ENCODE measurements around the gene SDSL.

SDSL gene

DNA sequence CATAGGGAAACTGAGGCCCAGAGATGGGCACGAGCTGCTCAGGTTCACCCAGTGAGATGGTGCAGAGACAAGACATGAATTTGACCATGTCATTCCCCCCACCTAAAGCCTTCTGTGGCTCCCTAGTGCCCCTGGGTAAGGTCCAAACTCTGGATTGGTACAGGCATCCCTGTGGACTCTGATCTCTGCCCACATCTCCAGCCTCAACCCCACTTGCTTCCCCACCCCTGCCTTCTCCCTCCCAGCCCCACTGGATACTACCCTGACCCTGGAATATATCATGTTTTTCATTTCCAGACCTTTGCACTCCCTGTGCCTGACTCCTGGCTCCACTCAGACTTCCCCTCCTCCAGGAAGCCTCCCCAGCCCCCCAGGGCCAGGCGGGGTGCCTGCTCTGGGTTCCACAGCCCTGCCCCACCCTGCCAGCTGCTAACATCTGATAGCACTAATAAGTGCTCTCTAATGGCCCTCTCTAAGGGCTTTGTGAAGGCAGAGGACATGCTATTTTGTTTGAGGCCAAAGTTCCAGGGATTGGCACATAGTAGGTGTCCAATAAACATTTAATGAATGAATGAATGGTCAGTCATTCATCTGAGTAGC is 1.1 kb upstream of the SDSL start:
- DNase-seq (ENCODE audit: low spot score) = no peak

DNA sequence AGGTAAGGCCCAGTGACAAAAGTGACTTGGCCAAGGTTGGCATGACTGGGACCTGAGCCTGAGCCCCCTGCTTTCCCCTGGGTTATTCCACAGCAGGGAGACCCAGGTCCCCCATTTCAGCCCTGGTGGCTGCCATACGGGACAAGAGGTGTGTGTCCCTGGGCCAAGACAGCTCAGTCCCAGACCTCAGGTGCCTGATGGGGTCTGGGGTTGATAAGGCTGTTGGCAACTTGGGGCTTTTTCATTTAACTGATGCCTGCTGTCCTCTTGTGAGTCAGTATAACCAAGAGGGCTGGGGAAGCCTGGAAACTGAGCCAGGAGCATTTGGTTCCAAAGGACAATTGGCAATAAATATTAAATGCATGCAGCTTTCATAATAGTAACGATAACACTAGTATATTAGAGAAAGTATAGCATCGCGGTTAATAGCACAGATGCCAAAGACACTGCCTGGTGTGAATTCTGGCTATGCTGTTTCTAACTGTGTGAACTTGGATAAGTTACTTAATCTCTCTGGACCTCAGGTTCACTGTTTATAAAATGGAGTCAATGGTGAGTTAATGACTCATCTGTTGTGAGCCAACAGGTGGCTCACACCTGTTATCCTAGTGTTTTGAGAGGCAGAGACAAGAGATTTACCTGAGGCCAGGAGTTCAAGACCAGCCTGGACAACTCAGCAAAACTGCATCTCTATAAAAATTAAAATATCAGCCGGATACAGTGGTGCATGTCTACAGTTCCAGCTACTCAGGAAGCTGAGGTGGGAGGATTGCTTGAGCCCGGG is 898 bp downstream of the SDSL start:
- DNase-seq (ENCODE audit: low spot score) = no peak

DNA sequence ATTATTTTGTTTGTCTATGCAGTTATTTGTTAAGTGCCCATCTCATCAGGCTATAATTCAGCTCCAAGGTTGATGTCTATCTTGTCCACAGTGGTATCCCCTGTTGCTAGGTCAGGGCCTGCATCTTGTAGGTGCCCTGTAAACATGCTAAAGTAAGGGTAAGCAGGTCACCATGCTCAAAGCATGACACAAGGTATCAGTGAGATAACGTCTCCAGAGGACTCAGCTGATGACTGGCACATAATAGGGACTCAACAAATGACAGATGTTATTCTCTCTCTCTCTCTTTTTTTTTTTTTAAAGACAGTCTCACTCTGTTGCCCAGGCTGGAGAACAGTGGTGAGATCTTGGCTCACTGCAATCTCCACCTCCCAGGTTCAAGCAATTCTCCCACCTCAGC is 2.3 kb downstream of the SDSL start:
- no peak for DNase-seq (ENCODE audit: low spot score)

DNA sequence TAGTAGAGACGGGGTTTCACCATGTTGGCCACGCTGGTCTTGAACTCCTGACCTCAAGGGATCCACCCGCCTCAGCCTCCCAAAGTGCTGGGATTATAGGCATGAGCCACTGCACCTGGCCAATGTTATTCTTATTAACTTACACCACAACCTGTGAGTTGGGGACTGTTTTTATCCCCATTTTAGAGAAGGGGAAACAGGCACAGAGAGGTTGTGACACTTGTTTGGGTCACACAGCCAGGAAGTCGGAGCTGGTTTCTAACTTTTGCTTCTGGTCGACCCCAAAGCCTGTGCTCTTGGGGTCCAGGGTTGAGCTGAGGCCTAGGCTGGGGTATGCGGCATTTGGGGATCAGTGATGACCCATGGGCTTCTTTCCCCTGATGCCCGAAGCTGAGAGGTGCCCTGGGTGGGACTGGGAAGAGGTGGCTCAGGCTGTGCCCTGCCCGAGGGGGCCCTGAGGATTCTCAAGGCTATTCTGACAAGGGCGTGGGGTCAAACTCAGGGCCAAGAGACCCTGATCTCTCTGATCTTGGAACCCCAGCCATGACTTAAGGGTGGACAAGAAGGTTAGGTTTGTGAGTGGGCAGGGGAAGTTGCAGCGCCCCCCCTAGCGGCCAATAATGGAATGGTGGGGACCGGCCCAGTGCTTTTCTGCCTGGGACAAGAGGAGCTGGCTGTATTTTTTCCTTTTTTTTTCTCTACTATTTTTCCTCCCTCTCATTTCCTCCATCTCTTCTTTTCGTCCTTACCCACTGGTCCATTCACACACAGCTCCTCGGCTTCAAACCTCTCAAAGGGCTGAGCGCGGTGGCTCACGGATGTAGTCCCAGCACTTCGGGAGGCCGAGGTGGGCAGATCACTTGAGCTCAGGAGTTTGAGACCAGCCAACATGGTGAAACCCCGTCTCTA is 3.0 kb downstream of the SDSL start:
- DNase-seq (ENCODE audit: low spot score) = peak; percentile 74

DNA sequence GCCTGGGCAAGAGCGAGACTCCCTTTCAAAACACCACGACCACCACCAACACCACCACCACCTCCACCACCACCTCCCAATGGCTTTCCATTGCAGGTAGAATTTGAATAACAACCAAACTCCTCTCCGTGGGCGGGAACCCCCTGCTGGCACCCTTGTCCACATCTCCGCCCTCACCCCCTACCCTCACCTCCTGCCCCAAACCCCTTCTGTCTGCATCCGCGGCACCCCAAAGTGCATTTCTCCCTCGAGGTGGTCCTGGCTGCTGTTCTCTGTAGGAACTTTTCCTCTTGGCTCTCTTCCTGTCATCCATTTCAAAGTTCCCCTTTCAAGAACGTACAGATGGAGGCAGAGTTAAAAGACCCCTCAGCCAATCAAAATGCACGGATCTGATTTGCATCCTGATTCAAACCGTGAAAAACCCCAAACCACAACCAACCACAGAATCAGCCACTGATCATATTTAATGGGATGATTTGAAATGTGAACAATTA is 3.8 kb downstream of the SDSL start:
- DNase-seq (ENCODE audit: low spot score) = no peak

DNA sequence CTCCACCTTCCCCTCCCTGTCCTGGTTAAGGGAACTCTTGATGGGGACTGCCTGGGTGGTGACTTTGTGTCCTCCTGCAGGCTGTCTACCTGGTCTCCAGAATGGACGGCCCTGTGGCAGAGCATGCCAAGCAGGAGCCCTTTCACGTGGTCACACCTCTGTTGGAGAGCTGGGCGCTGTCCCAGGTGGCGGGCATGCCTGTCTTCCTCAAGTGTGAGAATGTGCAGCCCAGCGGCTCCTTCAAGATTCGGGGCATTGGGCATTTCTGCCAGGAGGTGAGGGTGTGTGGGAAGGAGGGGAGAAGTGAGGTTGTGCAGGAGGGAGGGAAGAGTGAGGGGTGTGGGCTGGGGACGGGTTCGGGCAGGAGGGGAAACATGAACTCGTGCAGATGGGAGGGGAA is 5.7 kb downstream of the SDSL start:
- no peak for DNase-seq (ENCODE audit: low spot score)

DNA sequence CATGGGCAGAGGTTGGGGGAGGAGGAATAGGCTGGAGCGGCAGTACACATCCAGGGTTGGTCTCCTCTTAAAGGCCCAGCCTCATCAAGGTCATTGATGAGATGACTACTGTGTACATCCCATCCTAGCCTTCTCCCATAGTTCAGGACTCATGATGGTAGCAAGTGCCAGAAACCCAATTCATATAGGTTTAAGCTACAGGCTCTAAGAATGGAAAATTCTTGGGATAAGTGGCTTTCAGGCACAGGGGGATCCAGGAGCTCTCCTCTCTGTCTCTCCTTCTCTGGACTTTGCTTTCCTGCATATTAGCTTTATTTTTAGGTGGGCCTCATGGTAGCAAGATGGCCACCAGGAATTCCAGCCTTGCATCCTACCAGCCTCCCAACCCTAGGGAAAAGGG is 6.3 kb downstream of the SDSL start:
- no peak for DNase-seq (ENCODE audit: low spot score)

DNA sequence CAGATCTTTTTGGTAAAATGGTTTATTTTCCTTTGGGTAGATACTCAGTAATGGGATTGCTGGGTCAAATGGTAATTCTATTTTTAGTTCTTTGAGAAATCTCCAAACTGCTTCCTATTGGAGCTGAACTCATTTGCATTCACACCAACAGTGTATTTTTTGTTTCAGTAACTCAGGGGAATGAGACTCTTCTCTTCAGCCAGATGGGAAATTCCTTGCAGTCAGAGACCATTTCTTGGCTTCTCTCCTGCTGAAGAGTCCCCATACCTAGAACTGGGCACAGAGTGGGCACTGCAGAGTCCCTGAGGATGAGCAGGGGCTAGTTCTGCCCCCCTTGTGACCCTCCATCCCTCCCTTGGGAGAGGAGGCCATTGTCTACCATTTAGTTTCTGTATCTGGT is 10.8 kb downstream of the SDSL start:
- no peak for DNase-seq (ENCODE audit: low spot score)

DNA sequence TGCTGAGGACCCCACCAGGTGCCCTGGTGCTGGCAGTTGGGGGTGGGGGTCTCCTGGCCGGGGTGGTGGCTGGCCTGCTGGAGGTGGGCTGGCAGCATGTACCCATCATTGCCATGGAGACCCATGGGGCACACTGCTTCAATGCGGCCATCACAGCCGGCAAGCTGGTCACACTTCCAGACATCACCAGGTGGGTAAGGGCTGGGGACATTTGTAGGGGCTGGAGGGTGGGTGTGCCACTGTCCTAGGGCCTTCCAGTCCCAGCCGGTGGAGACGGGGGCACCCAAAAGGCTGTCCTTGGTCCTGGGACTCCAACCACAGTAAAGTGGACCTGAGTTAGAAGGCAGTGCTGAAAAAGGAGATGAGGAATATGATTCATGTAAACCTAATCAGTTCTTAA is 13.2 kb downstream of the SDSL start:
- no peak for DNase-seq (ENCODE audit: low spot score)

DNA sequence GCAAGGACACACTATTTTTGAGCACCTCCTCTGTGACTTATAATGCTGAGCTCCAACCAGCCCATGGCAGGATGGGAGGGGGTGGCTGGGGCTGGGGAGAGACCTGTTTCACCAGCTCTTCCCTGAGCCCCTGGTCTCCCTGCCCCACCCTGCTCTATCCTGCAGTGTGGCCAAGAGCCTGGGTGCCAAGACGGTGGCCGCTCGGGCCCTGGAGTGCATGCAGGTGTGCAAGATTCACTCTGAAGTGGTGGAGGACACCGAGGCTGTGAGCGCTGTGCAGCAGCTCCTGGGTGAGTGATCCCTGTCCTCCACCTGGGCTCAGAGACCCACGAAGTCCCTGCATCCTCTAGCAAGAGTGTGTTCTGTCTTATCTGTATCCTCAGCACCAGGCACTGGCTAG is 14.4 kb downstream of the SDSL start:
- no peak for DNase-seq (ENCODE audit: low spot score)

DNA sequence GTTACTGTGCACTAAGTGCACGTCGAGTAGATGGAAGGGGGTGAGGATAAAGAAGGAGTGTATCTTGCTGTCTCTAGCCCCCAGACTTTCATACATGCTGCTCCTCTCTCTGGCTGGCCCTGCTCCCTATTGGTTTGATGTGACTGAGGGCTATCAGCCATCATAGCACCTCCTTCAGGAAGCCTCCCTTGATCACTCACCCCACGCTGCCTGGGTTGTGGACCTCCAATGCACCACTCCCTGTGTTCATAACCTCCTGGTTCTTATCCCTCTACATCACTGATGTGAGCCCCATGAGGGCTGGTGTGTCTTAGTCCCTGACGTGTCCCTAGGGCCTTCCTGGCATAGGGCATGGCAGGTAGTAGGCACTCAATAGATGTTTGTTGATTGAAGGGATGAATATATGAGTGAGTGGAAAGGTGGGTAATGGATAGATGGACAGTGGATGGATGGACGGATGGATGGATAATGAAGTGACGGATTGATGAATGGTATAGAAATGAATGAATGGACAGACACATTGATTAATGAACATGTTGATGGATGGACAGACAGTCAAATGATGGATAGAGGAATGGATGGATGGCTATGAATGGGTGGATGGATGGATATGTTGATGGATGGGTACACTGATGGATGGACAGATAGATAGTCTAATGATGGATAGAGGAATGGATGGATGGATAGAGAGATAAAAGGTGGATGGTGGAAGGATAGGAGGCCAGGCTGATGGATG is 15.0 kb downstream of the SDSL start:
- DNase-seq (ENCODE audit: low spot score) = no peak

DNA sequence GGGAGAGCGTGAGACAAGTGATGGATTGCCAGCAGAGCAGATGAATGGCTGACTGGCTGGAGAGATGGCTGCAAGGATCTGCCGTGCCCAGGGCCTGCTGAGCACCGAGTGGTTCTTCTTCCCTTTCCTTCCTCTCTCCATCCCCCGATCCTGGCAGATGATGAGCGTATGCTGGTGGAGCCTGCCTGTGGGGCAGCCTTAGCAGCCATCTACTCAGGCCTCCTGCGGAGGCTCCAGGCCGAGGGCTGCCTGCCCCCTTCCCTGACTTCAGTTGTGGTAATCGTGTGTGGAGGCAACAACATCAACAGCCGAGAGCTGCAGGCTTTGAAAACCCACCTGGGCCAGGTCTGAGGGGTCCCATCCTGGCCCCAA is 15.5 kb downstream of the SDSL start:
- no peak for DNase-seq (ENCODE audit: low spot score)

DNA sequence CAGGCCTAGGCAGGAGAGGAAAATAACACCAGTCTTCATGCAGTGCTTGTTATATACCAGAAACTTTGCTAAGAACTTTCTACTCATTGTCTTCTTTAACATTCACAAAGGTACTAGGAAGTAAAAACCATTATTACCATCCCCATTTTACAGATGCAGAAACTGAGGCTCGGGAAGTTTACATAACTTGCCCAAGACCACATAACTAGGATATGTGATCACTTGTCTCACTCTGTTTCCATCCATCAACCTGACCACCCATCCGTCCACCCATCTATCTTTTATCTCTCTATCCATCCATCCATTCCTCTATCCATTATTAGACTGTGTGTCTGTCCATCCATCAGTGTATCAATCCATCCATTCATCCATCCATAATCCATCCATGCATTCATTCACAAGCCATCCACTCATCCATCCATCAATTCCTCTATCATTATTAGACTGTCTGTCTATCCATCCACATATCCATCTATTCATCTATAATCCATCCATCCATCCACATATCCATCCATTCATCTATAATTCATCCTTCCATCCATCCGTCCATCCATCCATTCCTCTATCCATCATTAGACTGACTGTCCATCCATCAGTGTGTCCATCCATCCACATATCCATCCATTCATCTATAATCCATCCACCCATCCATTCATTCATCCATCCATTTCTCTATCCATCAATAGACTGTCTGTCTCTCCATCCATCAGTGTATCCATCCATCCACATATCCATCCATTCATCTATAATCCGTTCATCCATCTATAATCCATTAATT is 16.5 kb downstream of the SDSL start:
- no peak for DNase-seq (ENCODE audit: low spot score)

DNA sequence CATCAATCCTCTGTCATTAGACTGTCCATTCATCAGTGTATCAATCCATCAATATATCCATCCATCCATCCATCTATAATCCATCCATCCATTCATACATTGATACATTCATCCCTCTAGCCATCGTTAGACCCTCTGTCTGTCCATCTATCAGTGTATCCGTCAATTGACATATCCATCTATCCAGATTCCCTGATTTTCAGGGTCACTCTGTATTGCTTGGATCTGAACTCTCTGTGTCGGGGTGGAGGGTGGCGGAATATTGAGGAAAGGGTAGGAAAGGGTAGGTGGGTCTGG is 17.1 kb downstream of the SDSL start:
- DNase-seq (ENCODE audit: low spot score) = no peak

DNA sequence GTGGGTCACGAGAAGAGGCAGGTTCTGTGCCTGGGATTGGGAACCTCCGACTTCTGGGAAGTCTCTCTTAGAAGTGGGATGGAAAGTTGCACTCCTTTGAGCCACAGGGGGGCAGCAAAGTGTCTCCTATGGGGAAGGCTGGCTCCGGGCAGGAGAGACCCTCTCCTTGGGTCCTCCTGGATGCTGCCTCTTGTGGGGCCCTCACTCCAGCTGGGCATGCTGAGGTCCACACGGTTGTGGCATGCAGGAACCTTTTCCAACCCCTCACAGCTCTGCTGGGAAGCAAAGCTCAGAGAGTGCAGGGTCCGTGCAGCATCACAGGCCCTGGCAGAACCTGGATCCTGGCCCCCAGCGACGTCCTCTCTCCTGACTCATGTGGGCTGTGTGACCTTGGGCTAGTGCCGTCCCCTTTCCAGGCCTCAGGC is 17.4 kb downstream of the SDSL start:
- peak; percentile 51 for DNase-seq (ENCODE audit: low spot score)

DNA sequence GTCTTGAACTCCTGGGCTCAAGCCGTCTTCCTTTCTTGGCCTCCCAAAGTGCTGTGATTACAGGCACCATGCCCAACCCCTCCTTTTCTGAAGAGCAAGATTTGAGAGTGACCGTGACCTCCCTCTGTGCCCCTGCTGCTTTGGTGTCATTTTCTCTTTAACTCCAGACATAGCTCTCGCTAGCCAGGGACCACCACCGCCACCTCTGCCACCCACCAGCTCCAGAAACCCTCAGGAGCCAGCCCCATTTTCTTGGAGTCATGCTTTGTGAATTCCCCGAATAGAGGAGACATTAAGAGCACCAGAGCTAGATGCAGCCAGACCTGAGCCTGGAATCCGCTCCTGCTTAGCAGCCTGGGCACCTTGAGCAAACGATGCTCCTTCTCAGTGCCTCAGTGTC is 18.2 kb downstream of the SDSL start:
- DNase-seq (ENCODE audit: low spot score) = no peak

DNA sequence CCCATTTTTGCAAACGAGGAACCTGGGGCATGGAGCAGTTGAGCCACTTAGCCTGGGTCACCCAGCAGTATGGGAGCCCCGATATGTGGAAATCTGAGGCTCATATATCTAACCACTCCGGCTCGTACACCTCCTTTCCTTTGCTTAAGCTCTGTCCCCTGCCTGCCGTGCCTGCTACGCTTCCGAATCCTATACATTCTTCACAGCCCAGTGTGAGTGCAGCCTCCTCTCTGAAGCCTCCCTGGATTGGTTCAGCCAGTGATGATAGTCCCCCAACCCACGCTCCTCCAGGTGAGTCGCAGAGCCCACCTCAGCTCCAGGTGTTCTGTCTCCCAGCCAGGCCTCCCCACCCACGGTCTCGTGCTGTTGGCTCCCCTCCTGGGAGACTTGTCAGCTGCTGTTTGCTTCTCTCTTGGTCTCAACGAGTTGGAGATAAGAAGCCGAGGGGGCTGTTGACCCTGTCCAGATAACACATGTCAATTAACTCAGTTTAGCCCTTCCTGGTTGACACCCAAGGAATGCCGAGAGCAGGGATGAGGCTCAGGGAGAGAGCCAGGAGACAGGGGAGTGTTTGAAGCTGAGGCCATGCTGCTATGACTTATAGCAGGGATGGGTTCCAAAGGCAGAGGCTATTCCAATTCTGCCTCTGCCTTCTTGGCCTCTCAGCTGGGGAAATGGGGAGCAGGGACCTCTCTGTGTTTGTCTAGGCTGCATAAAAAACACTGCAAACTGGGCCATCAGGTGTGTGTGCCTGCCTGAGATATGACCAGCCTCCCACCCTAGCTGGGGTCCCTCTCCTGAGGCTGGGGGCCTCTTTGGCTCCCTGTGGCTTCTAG is 19.0 kb downstream of the SDSL start:
- no peak for DNase-seq (ENCODE audit: low spot score)

DNA sequence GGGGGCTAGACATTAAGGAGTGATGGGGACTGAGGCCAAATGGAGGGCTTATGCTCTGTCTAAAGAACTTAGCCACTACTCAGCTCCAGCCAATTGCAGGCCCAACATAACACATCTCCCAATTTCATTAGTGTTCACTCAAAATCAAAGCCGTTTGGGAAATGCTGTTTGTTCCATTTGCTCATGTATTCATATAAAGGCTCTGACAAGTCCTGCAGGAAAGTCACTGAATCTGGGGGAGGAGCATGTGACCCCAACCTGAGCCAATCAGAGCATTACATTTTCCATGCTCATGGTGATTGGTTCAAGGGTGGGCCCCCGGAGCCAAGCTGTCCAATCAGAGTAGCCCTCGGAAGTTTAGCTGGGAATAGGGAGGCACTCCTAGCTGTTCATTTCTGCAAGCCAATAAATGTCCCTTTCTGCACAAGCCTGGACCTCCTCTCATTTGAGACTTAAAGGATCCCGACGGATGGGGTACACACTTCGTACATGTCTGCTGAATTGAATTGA is 20.9 kb downstream of the SDSL start:
- DNase-seq (ENCODE audit: low spot score) = no peak

DNA sequence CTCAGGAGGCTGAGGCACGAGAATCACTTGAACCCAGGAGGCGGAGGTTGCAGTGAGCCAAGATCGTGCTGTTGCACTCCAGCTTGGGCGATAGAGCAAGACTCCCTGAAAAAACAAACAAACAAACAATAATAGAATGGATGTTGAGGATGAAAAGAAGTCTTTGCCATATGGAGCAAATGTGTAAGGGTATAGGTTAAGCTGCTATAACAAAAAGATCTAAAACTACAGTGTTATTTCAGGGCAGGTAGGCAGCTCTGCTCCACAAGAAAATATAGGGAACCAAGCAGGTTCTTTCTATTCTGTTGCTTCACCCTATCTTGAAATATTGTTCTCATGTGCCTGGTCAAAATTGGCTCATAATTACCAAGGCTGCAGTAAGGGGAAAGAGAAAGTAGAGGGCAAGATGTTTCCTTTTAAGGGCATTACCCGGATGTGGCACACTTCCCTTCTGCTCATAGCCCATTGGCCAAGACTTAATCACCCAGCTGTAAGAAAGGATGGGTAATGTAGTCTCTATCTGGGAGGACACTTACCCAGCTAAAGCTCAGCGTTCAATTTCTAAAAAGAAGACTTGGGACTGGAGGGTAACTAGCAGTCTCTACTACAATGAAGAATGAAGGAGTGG is 23.5 kb downstream of the SDSL start:
- DNase-seq (ENCODE audit: low spot score) = no peak

DNA sequence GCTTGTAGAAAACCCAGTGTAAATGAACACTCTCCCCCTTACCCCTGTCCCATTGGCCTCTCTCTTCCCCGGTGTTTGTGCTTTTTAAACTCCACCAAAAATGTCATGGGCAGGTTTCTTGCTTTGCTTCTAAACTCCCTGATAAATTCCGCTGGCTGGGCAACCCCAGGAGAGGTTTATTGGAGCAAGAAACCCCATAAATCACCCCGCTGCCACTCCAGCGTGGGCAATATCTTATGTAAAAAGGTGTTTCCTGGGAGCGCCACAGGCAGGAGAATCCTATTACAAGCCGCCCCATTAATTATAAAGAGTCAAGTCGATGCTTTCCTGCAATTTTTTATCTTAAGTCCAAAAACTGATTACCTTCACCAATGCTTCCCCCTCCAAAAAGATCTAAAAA is 26.7 kb downstream of the SDSL start:
- no peak for DNase-seq (ENCODE audit: low spot score)

All from AG08395 (cell line).